Stimulated activated naive B cell treated with anti-CD40 and anti-IgM and Interleukin-4, amounts not matched to agents 10 μg/mL and 1 μg/mL and 100 μg/mL, for 72 hours (primary cell): Measurements from ENCODE around the gene VPREB3.

Experiments used
- ATAC-seq, 2 donors: fragments of 150-1000 bp; cut with Tn5 transposase; replicated peaks; 2 replicates each; pipeline ENCODE4 v1.10.0; 2021; ENCODE audit warnings: moderate library complexity in 1 of 2
- DNase-seq: peaks from one replicate; pipeline ENCODE4 v3.0.0; 2021
- H3K27ac Mint-ChIP-seq: one replicate; pipeline ENCODE4 v1.8.0; 2022; ENCODE audit warnings: mild to moderate bottlenecking, mixed read lengths
- H3K27me3 Mint-ChIP-seq, 2 donors: one replicate each; pipeline ENCODE4 v1.8.0; 2022; ENCODE audit warnings: mixed read lengths in 2 of 2
- H3K36me3 Mint-ChIP-seq, 2 donors: one replicate each; pipeline ENCODE4 v1.8.0; 2022; ENCODE audit warnings: mixed read lengths in 2 of 2, mild to moderate bottlenecking in 1 of 2
- H3K4me1 Mint-ChIP-seq, 2 donors: one replicate each; pipeline ENCODE4 v1.8.0; 2022; ENCODE audit warnings: mixed read lengths in 2 of 2, mild to moderate bottlenecking in 1 of 2
- H3K4me3 Mint-ChIP-seq, 2 donors: one replicate each; pipeline ENCODE4 v1.8.0; 2022; ENCODE audit warnings: mild to moderate bottlenecking in 2 of 2, mixed read lengths in 2 of 2, moderate library complexity in 1 of 2
- H3K9me3 Mint-ChIP-seq, 2 donors: one replicate each; pipeline ENCODE4 v1.8.0; 2022; ENCODE audit warnings: mixed read lengths in 2 of 2, mild to moderate bottlenecking in 1 of 2

Gene VPREB3

GRCh38 chr22:23787910-23788309, 33.7 kb upstream of the VPREB3 start:
- H3K27ac Mint-ChIP-seq, result no peak overlapping the region

GRCh38 chr22:23787600-23787896, 33.3 kb upstream of the VPREB3 start:
- peaks cover 8 to 17% of the 10 kb centered on the region in 2 donors for H3K36me3 Mint-ChIP-seq
- no peak for ATAC-seq
- peak overlapping the region; percentile 83 to 89 for H3K4me3 Mint-ChIP-seq
- no peak for DNase-seq
- H3K27ac Mint-ChIP-seq, result peak overlapping the region; percentile 96
- peaks cover 18 to 43% of the 10 kb centered on the region in 2 donors for H3K4me1 Mint-ChIP-seq
- no peaks in the 10 kb centered on the region for H3K27me3 Mint-ChIP-seq
- no peaks in the 10 kb centered on the region for H3K9me3 Mint-ChIP-seq

More at GRCh38 chr22:23787910-23788309, 33.7 kb upstream of the VPREB3 start:
- Mint-ChIP-seq H3K27me3 (no peaks in the 10 kb centered on the region), H3K4me3 (peak overlapping the region; percentile 83 to 89), H3K4me1 (peaks cover 18 to 47% of the 10 kb centered on the region in 2 donors), H3K9me3 (no peaks in the 10 kb centered on the region), H3K36me3 (peaks cover 12 to 20% of the 10 kb centered on the region in 2 donors)
- ATAC-seq (no peak), DNase-seq (no peak)

- H3K9me3 Mint-ChIP-seq, result no peaks in the 10 kb centered on the region
- peaks cover 4 to 11% of the 10 kb centered on the region in 2 donors for H3K36me3 Mint-ChIP-seq
- ATAC-seq (peak; percentile 84 to 90), DNase-seq (peak; percentile 82)
- no peaks in the 10 kb centered on the region for H3K27me3 Mint-ChIP-seq
- H3K4me3 Mint-ChIP-seq, result peak within 1 kb of the TSS; percentile 83 to 89
- peaks cover 16 to 38% of the 10 kb centered on the region in 2 donors for H3K4me1 Mint-ChIP-seq
- H3K27ac Mint-ChIP-seq, result peak within 1 kb of the TSS; percentile 96
Measured at GRCh38 chr22:23786752-23787599, 32.8 kb upstream of the VPREB3 start, which contains the start of gene SMARCB1. Gene SMARCB1 (plus strand): TSS chr22:23786966. CDS start chr22:23787170, 204 bp downstream.

GRCh38 chr22:23786261-23786710, 32.1 kb upstream of the VPREB3 start:
- peak overlapping the region; percentile 83 to 89 for H3K4me3 Mint-ChIP-seq
- peaks cover 16 to 35% of the 10 kb centered on the region in 2 donors for H3K4me1 Mint-ChIP-seq
- ATAC-seq (no peak), DNase-seq (no peak)
- H3K27ac Mint-ChIP-seq, result peak overlapping the region; percentile 96
- H3K36me3 Mint-ChIP-seq, result peaks cover 4 to 11% of the 10 kb centered on the region in 2 donors
- no peaks in the 10 kb centered on the region for H3K9me3 Mint-ChIP-seq
- H3K27me3 Mint-ChIP-seq, result no peaks in the 10 kb centered on the region

- H3K4me1 Mint-ChIP-seq, result peaks cover 9 to 26% of the 10 kb centered on the region in 2 donors
- ATAC-seq (no peak), DNase-seq (no peak)
- H3K4me3 Mint-ChIP-seq, result no peak overlapping the region
- no peaks in the 10 kb centered on the region for H3K9me3 Mint-ChIP-seq
- peak overlapping the region; percentile 77 for H3K27ac Mint-ChIP-seq
- H3K27me3 Mint-ChIP-seq, result no peaks in the 10 kb centered on the region
- peaks cover 2 to 6% of the 10 kb centered on the region in 2 donors for H3K36me3 Mint-ChIP-seq
Measured at GRCh38 chr22:23784215-23784732, 30.0 kb upstream of the VPREB3 start.

GRCh38 chr22:23783265-23784150, 29.3 kb upstream of the VPREB3 start:
- DNase-seq (no peak), ATAC-seq (no peak)
- no peaks in the 10 kb centered on the region for H3K27me3 Mint-ChIP-seq
- peaks cover 2 to 4% of the 10 kb centered on the region in 2 donors for H3K36me3 Mint-ChIP-seq
- no peaks in the 10 kb centered on the region for H3K9me3 Mint-ChIP-seq
- peaks cover 7 to 23% of the 10 kb centered on the region in 2 donors for H3K4me1 Mint-ChIP-seq
- H3K27ac Mint-ChIP-seq, result no peak overlapping the region
- no peak overlapping the region for H3K4me3 Mint-ChIP-seq

GRCh38 chr22:23782703-23783102, 28.5 kb upstream of the VPREB3 start:
- Mint-ChIP-seq H3K4me3 (no peak overlapping the region), H3K9me3 (no peaks in the 10 kb centered on the region), H3K27me3 (no peaks in the 10 kb centered on the region), H3K27ac (no peak overlapping the region), H3K36me3 (peaks cover 2 to 3% of the 10 kb centered on the region in 2 donors), H3K4me1 (peaks cover 9 to 16% of the 10 kb centered on the region in 2 donors)
- DNase-seq (no peak), ATAC-seq (no peak)

GRCh38 chr22:23782252-23782651, 28.0 kb upstream of the VPREB3 start:
- Mint-ChIP-seq H3K4me3 (no peak overlapping the region), H3K9me3 (no peaks in the 10 kb centered on the region), H3K36me3 (peaks cover 2 to 3% of the 10 kb centered on the region in 2 donors), H3K27ac (no peak overlapping the region), H3K4me1 (peaks cover 9 to 16% of the 10 kb centered on the region in 2 donors), H3K27me3 (no peaks in the 10 kb centered on the region)
- DNase-seq (no peak), ATAC-seq (no peak)

GRCh38 chr22:23781511-23782183, 27.4 kb upstream of the VPREB3 start:
- H3K27ac Mint-ChIP-seq, result no peak overlapping the region
- peaks cover 2 to 3% of the 10 kb centered on the region in 2 donors for H3K36me3 Mint-ChIP-seq
- no peak for DNase-seq
- H3K9me3 Mint-ChIP-seq, result no peaks in the 10 kb centered on the region
- H3K4me1 Mint-ChIP-seq, result peaks cover 8 to 14% of the 10 kb centered on the region in 2 donors
- H3K4me3 Mint-ChIP-seq, result no peak overlapping the region
- H3K27me3 Mint-ChIP-seq, result no peaks in the 10 kb centered on the region
- no peak for ATAC-seq

- Mint-ChIP-seq H3K4me1 (peaks cover 6 to 8% of the 10 kb centered on the region in 2 donors), H3K4me3 (no peak overlapping the region)
- no peak for ATAC-seq
Measured at GRCh38 chr22:23781065-23781464, 26.8 kb upstream of the VPREB3 start.

GRCh38 chr22:23780146-23780748, 26.0 kb upstream of the VPREB3 start:
- H3K27ac Mint-ChIP-seq, result no peak overlapping the region
- DNase-seq, result no peak
- no peaks in the 10 kb centered on the region for H3K9me3 Mint-ChIP-seq
- H3K27me3 Mint-ChIP-seq, result no peaks in the 10 kb centered on the region
- peaks cover 2 to 3% of the 10 kb centered on the region in 2 donors for H3K36me3 Mint-ChIP-seq
- no peak for ATAC-seq
- no peak overlapping the region for H3K4me3 Mint-ChIP-seq
- H3K4me1 Mint-ChIP-seq, result peaks cover 8 to 13% of the 10 kb centered on the region in 2 donors

More at GRCh38 chr22:23781065-23781464, 26.8 kb upstream of the VPREB3 start:
- no peak overlapping the region for H3K27ac Mint-ChIP-seq
- H3K36me3 Mint-ChIP-seq, result peaks cover 2 to 3% of the 10 kb centered on the region in 2 donors
- no peak for DNase-seq
- no peaks in the 10 kb centered on the region for H3K27me3 Mint-ChIP-seq
- no peaks in the 10 kb centered on the region for H3K9me3 Mint-ChIP-seq

- no peak for ATAC-seq
- H3K9me3 Mint-ChIP-seq, result no peaks in the 10 kb centered on the region
- H3K4me3 Mint-ChIP-seq, result no peak overlapping the region
- H3K27me3 Mint-ChIP-seq, result no peaks in the 10 kb centered on the region
- DNase-seq, result no peak
- no peak overlapping the region for H3K27ac Mint-ChIP-seq
- peaks cover 8 to 16% of the 10 kb centered on the region in 2 donors for H3K4me1 Mint-ChIP-seq
- H3K36me3 Mint-ChIP-seq, result peaks cover 2 to 3% of the 10 kb centered on the region in 2 donors
Measured at GRCh38 chr22:23779731-23780130, 25.5 kb upstream of the VPREB3 start.

GRCh38 chr22:23779083-23779482, 24.9 kb upstream of the VPREB3 start:
- ATAC-seq (no peak), DNase-seq (no peak)
- peaks cover 6 to 14% of the 10 kb centered on the region in 2 donors for H3K4me1 Mint-ChIP-seq
- no peaks in the 10 kb centered on the region for H3K9me3 Mint-ChIP-seq
- peaks cover 2 to 3% of the 10 kb centered on the region in 2 donors for H3K36me3 Mint-ChIP-seq
- H3K27ac Mint-ChIP-seq, result no peak overlapping the region
- H3K4me3 Mint-ChIP-seq, result no peak overlapping the region
- H3K27me3 Mint-ChIP-seq, result no peaks in the 10 kb centered on the region
